Stimulated activated CD8-positive, alpha-beta memory T cell treated with anti-CD3 and anti-CD28 coated beads, Interleukin-15, amount 100 ng/mL, for 4 hours (primary cell): ENCODE results near the gene ARHGDIB.

Source experiments
- DNase-seq, 2 donors: peaks; one replicate each; pipeline ENCODE4 v3.0.0-alpha.2; 2020; ENCODE audit warnings: low read depth in 2 of 2

Gene ARHGDIB

GRCh38 chr12:14930299-14930698 is 31.1 kb downstream of the ARHGDIB start:
- no peak for DNase-seq

- no peak for DNase-seq
These were observed 32.5 kb downstream of the ARHGDIB start for GRCh38 chr12:14928931-14929330.

- no peak for DNase-seq
These were observed 34.1 kb downstream of the ARHGDIB start for GRCh38 chr12:14927267-14927666.

- no peak for DNase-seq
These were observed 36.9 kb downstream of the ARHGDIB start for GRCh38 chr12:14924541-14924940.

GRCh38 chr12:14923944-14924343 is 37.5 kb downstream of the ARHGDIB start:
- no peak for DNase-seq

GRCh38 chr12:14921218-14921617 is 40.2 kb downstream of the ARHGDIB start:
- no peak for DNase-seq

GRCh38 chr12:14920475-14921126 is 40.8 kb downstream of the ARHGDIB start:
- no peak for DNase-seq

- DNase-seq = no peak
These were observed 41.9 kb downstream of the ARHGDIB start for GRCh38 chr12:14919455-14919854.

GRCh38 chr12:14915736-14916135 is 45.7 kb downstream of the ARHGDIB start:
- no peak for DNase-seq

- no peak for DNase-seq
These were observed 48.0 kb downstream of the ARHGDIB start for GRCh38 chr12:14913381-14913781.

- DNase-seq = no peak
These were observed 50.3 kb downstream of the ARHGDIB start for GRCh38 chr12:14911131-14911530.

- no peak for DNase-seq
These were observed 51.1 kb downstream of the ARHGDIB start for GRCh38 chr12:14910090-14910915.

GRCh38 chr12:14907953-14908352 is 53.4 kb downstream of the ARHGDIB start:
- no peak for DNase-seq

- DNase-seq = no peak
These were observed 55.3 kb downstream of the ARHGDIB start for GRCh38 chr12:14906114-14906513.

GRCh38 chr12:14905269-14906004 is 56.0 kb downstream of the ARHGDIB start:
- no peak for DNase-seq

- DNase-seq = no peak
These were observed 56.5 kb downstream of the ARHGDIB start for GRCh38 chr12:14904854-14905253.

- DNase-seq = no peak
These were observed 57.9 kb downstream of the ARHGDIB start for GRCh38 chr12:14903386-14904098.

GRCh38 chr12:14902465-14902864 is 58.9 kb downstream of the ARHGDIB start:
- DNase-seq = no peak

GRCh38 chr12:14901228-14901562 is 60.2 kb downstream of the ARHGDIB start:
- no peak for DNase-seq

GRCh38 chr12:14900521-14901227 is 60.7 kb downstream of the ARHGDIB start:
- no peak for DNase-seq

GRCh38 chr12:14896521-14897169 is 64.8 kb downstream of the ARHGDIB start:
- DNase-seq = no peak
